Coronary artery (tissue), 2 donors: ENCODE results near the gene GRB10.

Experiments
- DNase-seq: peaks from one replicate; pipeline ENCODE4 v3.0.0-alpha.2; 2017; ENCODE audit warnings: low spot score
- H3K27ac ChIP-seq, 2 donors: fragments of 200-600 bp; sonication (generic); one replicate each; pipeline ENCODE4 v1.5.1; 2016 to 2019
- H3K4me3 ChIP-seq: fragments of 200-600 bp; sonication (generic); 2 replicates; pipeline ENCODE4 v1.5.1; 2016; ENCODE audit warnings: mild to moderate bottlenecking, moderate library complexity
- TF ChIP-seq, protein P1 (sequence below): fragments of 200-600 bp; sonication (generic); IDR thresholded peaks from one replicate; pipeline ENCODE4 v1.5.1; 2019; ENCODE audit warnings: antibody characterized with exemption

The GRB10 gene

DNA sequence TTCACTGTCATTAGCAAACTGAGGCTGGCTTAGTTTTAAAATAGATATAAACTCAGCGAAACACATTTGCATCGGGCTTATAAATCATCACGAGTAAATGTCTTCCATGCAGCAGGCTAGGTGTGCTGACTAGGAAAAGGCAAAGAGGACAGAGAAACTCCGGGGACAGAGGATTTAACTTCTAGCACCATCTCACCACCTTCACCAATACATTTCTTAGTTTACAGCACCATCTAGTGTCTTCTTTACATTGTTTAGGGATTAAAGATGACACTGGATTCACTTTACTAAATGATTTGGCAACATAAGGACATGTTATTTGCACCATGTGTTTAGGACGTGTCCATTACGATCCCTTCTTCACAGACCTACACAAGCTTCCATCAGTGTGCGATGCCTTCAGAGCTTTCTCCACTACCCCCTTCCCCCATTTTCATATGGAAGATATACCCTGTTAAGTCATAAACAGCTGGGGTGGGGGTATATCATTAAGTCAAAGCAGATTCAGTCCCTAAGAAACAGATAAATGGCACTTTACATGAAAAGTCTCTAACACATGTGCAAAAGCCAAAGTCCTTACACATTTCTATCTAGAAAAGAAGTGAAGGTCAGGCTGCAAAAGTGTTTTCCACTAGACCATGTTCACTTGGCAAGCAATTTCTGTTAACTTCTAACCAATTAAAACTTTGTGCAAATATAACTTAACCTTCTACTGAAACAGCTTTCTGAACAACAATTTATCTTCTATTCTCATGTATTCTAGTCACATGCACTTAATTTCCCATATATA is 103.3 kb downstream of the GRB10 start:
- no peak for DNase-seq
- H3K27ac ChIP-seq = no peak overlapping the region
- no peak overlapping the region for H3K4me3 ChIP-seq
- TF ChIP-seq, protein P1, sequence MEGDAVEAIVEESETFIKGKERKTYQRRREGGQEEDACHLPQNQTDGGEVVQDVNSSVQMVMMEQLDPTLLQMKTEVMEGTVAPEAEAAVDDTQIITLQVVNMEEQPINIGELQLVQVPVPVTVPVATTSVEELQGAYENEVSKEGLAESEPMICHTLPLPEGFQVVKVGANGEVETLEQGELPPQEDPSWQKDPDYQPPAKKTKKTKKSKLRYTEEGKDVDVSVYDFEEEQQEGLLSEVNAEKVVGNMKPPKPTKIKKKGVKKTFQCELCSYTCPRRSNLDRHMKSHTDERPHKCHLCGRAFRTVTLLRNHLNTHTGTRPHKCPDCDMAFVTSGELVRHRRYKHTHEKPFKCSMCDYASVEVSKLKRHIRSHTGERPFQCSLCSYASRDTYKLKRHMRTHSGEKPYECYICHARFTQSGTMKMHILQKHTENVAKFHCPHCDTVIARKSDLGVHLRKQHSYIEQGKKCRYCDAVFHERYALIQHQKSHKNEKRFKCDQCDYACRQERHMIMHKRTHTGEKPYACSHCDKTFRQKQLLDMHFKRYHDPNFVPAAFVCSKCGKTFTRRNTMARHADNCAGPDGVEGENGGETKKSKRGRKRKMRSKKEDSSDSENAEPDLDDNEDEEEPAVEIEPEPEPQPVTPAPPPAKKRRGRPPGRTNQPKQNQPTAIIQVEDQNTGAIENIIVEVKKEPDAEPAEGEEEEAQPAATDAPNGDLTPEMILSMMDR = no peak

DNA sequence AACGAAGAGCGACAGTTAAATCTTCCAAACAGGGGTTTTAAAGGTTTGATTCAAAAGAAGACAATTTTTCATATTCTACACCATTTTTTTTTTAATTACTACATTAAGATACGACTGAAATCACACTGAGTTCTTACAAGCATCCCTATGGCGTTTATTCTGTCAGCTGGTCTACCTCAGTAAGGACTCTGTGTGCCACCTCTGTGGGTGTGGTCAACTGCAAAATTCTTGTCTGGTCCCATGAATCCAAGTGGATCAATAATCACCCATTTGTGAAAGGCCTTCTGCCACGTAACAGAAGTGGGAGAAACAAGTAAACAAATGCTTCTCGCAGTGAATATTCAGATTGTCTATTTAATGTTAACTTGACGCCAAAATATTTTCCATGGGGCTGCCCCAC is 104.1 kb downstream of the GRB10 start:
- Histone ChIP-seq H3K27ac (no peak overlapping the region), H3K4me3 (no peak overlapping the region)
- DNase-seq = no peak
- TF ChIP-seq, protein P1 = no peak

DNA sequence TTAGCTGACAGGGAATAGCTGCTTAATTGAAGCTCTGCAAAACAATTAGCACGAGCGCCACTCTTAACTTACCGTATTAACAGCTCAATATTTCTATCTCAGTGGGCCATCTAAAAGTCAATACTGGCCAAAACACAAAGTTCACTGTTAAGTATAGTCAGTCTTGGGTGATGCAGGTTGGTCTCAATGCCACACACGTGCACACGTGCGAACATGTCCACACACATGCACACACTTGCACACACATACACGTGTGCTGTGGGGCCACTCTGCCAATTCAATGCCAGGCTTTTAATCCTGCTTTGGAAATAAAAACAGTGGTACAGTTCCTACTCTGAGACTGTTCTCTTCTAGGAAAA is 105.1 kb downstream of the GRB10 start:
- Histone ChIP-seq H3K27ac (no peak overlapping the region), H3K4me3 (no peak overlapping the region)
- DNase-seq = no peak
- TF ChIP-seq, protein P1 = no peak

DNA sequence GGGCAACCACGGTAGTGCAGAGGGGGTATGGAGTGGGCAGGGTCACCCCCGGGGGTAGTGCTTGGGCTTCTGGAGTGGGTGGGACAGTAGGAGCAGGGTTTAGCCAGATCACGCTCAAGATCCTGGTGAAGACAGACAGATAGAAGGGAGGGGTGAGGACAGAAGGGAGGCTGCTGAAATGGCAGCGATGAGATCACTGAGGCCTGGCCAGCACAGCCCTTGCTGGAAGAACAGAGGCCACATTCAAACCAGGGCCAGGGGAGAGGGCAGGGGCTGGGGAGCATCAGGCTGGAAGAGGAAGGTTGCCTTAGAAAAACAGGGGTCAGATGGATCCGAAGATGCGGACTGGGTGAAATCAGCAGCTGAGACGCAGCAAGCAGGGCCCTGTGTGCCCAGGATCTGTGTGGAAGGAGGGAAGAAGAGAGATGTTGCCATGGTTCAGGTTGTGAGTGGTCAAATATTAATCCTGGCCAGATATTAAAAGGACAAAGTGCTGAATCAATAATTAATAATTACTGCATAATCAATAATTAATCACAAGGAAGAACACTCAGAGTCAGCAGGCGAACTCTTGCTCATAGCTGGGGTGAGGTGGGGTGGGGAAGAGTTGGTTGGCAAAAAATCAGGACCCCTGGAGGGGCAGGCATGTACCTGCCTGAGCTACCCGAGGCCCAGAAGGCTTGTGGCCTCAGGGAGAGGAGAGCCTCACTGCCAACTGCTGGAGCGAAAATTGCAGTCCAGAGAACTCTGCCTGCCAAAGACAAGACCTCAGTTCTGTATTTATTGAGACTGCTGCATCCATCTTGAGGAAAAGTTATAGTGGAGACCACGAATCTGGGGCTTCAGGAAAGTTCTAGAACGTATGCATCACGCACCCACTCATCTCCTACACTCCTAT is 105.7 kb downstream of the GRB10 start:
- no peak overlapping the region for H3K4me3 ChIP-seq
- H3K27ac ChIP-seq = no peak overlapping the region
- no peak for DNase-seq
- TF ChIP-seq, protein P1 = no peak

DNA sequence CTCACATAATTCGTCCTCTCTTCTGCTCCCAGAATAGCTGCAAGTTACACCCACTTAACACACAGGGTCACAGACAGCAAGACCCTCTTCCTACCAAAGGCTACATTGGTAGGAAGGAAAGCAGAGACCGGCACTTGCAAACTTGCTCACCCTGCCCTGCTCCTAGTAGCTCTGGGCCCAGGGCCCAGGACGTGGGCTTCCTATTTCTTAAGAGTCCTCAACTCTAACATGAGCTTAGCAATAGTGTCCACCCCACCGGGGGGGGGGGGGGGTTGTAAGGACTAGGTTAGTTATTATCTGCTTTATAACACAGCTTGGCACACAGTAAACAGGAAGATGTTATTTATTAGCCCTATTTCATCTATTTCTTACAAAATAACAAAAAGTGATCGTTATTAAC is 106.6 kb downstream of the GRB10 start:
- TF ChIP-seq, protein P1 = no peak
- no peak for DNase-seq
- Histone ChIP-seq H3K4me3 (no peak overlapping the region), H3K27ac (no peak overlapping the region)

DNA sequence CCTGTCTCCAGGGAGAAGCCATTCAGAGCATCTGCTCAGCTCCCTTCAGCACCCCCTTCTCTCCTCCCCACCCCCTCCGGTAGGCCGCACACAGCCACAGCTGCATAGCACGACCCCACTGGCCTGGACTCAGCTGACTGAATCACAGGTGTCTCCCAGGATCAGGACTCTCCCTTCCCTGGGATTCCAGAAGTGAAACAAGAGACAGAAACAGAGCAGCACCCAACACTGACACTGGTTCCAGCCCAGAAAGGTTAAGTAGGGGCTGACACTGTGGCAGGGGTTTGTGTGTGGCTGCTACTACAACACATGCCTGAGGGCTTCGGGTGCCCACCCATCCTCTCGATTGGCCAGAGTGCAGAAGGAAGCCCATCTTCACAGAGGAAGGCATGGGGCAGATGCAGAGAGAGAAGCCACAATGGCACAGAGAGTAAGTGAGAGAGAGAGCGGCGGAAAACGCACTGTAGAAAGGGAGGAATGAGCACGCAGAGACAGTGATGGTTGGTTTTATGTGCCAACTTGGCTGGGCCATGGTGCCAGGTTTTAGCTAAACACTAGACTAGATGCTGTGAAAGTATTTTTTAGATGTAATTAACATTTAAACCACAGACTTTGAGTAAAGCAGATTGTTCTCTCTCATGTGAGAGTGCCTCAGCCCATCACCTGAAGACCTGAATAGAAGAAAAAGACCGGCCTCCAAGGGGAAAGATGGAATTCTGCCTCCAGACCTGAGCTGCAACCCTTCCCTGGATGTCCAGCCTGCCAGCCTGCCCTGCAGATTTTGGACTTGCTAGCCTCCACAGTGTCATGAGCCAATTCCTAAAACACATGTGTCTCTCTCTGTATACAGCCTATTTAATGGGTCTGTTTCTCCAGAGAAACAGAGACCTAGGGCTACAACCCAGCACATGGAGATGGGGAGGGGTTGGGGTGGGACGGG is 107.5 kb downstream of the GRB10 start:
- H3K27ac ChIP-seq = no peak overlapping the region
- H3K4me3 ChIP-seq = no peak overlapping the region
- DNase-seq = no peak
- TF ChIP-seq, protein P1 = no peak
